Astrocyte (in vitro differentiated cells and primary cell): Measurements from ENCODE around the gene SPATA1.

Experiments
- CTCF ChIP-seq: IDR thresholded peaks from 2 replicates; pipeline ENCODE4 v1.5.1; 2011; ENCODE audit warnings: low read depth, mild to moderate bottlenecking, inconsistent platforms, low read length, moderate library complexity; ENCODE audit not compliant: insufficient read depth
- EZH2 ChIP-seq: IDR thresholded peaks from 2 replicates; pipeline ENCODE4 v1.6.1; 2012; ENCODE audit warnings: mild to moderate bottlenecking, low read length, inconsistent platforms; ENCODE audit not compliant: insufficient read depth

GRCh38 chr1:84505493-84506001 is 639 bp upstream of the SPATA1 start:
- TF ChIP-seq CTCF (no peak), EZH2 (no peak)
